ENCODE measurements around the gene ARHGAP22.

ARHGAP22 gene

DNA sequence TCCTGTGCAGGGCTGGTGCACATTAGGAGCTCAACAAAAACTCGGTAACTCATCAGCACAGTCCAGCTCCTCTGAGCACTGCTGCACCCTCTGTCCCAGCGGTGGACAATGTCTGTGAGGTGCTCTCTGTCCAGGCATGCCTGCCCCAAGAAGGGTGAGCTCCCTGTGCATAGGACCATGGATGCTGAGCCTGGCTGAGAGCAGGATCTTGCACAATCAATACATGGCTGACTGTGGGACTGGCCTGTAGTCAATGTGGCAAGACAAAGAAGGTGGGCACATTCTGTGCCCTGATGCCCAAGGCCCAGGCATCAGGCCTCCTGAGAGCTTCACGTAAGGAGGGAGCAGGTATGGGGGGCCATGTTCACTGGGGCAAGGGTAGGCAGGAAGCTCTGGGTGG lies 17.1 kb downstream of the ARHGAP22 start:
- no peak for DNase-seq (ENCODE audit: low read depth, low spot score)

DNA sequence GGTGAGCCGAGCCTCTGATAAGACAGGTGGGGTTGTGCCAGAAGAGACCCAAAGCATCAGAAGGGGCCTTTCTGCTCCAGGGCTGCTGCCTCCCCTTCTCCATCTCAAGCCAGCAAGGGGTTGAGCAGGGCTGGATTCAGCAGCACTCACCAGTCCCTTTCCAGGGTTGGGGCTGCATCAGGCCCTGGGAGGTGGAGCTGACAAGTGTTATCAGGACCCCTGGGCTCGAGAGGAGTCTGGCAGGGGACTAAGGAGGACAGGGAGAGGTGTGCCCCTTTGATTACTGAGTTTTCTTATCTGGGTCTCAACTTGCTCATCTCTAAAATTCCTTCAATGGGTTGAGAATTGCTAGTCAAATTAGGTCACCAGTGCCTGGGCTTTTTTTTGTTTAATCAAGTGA lies 17.8 kb downstream of the ARHGAP22 start:
- DNase-seq (ENCODE audit: low read depth, low spot score) = no peak

DNA sequence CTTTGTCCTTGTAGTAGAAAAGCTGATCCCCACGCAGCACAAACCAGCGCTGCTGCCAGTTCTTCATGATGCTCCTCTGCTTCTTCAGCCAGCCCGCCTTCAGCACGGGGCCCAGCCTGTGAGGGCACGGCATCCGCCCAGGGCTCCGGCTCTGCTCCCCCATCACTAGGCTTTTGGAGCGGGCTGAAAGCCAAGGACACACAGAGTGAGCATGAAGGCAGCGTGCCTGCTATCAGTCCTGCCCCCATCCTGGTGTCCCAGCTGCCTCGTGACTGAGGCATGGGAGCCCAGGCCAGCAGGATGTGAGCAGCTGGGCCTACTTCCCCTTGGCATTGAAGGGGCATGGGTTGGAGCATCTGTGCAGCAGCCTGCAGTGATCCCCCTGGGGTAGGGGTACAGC lies 21.9 kb downstream of the ARHGAP22 start:
- no peak for DNase-seq (ENCODE audit: low read depth, low spot score)

DNA sequence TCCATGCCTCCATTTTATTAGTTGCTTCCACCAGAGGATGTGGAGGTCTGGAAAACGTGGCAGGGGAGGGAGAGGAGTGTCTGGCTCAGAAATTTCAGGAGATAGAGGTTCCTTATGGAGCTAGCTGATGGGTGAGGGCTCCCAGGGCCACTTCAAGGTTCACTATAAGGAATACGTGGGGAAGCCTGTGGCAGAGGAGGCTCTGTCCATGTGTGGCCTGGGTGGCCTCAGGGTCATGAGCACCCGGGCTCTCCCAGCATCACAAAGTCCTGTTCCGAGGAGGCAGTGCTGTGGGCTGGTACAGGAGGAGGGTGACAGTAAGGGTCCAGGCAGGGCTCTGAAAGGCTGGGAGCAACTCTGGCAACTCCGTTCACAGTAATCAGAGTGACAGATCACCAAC lies 24.6 kb downstream of the ARHGAP22 start:
- no peak for DNase-seq (ENCODE audit: low read depth, low spot score)

DNA sequence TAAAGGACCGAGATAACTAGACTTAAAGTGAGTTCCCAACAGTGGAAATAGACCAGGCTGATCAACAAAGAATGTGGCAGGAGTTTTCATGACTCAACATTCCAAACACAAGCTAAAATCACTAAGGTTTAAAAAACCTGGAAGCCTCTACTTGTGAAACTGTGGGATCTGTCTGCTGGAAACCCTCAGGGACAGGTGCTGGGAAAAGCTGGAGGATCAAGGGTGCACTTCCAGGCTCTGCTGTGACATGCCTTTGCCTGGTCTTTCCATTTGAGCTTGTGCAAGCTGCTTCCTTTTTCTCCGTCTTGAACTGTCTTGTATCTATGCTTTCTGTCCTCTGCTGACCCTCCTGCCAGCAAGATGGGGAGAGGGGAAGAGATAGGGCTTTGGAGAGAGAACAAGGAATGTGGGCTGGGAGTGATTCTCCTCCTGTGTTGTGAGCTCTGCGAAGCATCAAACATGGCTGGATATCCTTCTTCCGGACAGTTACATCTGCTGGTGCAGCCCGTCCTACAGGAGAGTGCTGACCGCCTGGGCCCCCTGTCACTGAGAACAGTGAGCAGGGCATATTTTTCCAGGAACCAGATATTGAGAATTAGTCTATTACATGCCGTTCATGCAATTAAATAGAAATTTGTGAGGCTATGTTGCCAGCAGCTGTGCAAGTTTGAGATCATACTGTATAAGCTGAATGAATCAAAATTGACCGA lies 25.5 kb downstream of the ARHGAP22 start:
- DNase-seq (ENCODE audit: low read depth, low spot score) = no peak

DNA sequence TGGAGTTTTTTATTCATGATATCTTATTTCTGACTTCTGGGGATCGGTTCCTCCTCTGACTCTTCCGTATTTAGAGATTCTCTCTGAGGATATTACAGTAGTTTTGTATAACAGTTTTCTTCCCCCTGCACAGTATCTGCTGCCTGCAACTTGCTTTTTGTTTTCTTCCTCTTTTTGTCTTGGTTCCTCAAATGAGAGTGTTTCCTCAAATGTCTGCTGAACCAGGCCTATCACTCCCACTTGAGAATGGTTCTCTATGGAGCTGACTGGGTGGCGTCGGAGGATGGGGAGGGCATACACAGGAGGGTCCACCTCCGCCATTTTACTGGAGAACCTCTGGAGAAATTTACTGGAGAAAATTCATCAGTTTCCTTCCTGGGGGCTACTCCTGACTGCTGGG lies 27.7 kb downstream of the ARHGAP22 start:
- no peak for DNase-seq (ENCODE audit: low read depth, low spot score)

DNA sequence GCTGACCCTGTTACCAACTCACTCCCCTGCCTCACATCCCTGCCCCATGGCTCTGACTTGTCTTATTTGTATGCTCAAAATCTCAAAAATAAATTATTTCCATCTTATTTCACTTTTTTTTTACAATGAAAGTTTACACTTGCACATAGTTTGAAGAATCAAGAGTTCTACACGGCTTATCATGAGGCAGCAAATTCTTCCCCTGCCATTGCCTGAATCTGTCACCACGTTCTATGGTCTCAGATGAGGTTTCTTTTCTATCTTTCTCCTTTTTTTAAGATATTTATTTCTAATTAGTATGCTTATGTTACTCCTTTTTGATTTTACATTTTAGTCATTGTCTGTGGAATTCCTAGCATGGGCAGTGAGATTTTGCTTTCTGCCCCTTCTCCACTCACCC lies 28.4 kb downstream of the ARHGAP22 start:
- DNase-seq (ENCODE audit: low read depth, low spot score) = no peak

DNA sequence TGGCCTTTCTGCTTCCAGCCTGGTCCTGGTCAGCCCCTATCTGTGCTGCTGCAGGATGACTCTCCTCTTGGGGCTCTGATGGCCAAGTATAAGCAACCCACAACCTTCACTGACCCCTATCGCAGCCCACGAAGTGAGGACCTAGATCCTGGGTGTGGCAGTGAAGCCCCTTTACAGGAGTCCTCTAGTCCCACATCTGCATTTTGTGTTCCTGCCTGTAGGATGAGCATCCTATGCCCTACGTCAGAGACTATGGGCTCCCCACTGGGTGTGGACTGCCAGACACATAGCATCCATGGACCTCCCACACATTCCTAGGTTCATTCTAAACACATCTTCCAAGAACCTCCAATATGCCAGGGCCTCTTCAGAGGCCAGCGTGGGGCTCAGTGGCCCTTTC lies 29.0 kb downstream of the ARHGAP22 start:
- DNase-seq (ENCODE audit: low read depth, low spot score) = no peak

DNA sequence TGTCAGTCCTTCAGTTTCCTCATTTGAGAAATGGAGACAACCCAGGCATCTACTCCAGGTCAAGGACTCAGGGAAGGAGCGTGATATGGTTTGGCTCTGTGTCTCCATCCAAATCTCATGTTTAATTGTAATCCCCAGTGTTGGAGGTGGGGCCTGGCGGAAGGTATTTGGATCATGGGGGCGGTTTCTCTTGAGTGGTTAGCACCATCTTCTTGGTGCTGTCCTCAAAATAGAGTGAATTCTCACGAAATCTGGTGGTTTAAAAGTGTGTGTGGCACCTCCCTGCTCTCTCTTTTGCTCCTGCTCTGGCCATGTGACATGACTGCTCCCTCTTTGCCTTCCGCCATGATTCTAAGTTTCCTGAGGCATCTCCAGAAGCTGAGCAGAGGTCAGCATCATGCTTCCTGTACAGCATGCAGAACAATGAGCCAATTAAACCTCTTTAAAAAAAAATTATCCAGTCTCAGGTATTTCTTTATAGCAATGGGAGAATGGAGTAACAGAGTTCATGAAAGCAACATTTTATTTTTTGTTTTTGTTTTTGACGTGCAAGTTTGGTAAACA lies 30.0 kb downstream of the ARHGAP22 start:
- no peak for DNase-seq (ENCODE audit: low read depth, low spot score)

DNA sequence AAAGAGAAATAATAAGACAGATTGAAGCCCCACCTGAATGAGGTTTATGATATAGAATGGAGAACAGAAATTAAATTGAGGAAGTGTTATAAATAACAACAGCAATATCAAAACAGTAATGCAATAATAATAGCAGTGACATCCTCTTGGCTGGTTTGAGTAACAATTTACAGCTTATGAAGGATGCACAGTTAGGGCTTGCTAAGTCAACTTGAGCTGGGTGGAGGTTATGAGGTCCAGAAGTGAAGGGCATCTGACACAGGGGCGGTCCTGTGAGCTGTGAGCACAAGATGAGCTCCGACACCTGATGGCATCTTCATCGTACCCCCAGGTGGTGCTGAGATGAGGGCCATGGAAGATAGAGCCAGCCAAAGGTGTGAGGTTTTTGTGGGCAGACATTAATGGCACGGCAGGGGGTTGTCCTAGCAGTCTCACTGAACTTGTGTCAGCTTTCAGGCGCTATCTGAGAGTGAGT lies 30.5 kb downstream of the ARHGAP22 start:
- no peak for DNase-seq (ENCODE audit: low read depth, low spot score)

DNA sequence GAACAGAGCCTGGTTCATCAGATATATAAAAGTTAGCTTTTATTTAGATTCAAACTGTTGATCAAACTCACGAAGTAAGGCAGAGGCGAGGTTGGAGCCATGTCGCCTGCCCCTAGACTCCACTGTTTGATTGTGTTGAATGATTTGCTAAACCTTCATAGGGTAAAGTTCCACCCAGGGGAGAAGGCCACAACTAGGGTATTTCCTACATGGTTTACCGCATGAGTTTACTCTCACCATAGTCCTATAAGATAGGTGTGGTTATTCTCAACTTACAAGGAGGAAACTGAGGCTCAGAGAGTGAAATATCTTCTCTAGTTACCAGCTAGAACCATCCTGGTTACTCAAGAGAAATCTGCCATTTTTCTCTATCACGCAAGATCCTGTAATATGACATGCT lies 31.8 kb downstream of the ARHGAP22 start:
- no peak for DNase-seq (ENCODE audit: low read depth, low spot score)

DNA sequence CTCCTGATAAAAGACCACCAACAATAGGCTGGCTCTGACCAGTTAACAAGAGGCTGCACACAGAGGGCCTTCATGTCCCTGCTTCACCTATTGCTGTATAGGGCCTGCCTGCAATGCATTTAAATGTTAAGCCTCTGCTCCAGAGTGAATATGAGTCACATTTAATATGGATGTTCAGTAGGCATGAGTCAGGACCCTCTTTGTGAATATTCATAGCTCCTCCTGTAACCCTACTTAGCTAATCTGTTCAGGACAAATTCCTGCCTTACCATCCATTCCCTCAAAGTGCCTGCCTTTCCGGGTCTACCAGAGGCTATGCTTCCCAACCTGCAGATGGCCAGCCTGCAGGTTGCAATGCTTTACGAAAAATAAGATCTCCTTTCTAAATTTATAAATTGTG lies 32.5 kb downstream of the ARHGAP22 start:
- DNase-seq (ENCODE audit: low read depth, low spot score) = no peak

DNA sequence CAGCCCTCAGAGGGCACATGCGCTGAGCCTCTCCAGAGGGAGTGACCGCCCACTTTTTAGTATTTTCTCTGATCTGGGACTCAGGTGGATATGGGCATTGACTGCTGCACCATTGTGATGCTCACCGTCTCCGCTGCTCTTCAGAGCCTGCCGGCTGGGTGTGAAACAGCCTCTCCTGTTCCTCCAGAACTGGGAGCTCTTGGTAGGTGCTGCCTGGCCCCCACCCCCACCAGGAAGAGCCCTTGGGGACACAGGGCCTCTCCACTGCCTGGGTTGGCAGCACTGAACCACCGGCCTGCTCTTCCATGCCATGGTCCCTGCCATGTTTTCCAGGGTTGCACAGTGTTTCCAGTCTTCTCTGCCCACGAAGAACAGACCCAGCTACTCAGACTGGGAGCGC lies 36.3 kb downstream of the ARHGAP22 start:
- no peak for DNase-seq (ENCODE audit: low read depth, low spot score)

DNA sequence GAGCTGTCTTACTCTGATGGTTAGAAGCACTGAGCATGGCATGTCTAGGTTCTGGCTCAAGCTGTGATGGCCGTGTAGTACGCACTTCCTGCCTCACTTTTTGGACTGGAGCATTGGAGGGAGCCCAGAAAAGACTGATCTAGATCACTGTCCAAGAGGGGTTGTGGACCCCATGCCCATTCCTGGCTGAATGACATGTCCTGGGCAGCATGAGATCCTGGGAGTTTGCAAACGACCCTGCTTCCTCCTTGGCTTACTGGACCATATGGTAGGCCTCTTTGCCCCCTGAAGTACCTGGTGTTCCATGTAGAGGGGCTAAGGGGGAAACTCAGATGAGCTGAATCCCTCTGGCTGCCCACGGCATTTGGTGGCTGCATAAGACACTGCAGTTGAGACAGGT lies 36.7 kb downstream of the ARHGAP22 start:
- no peak for DNase-seq (ENCODE audit: low read depth, low spot score)

DNA sequence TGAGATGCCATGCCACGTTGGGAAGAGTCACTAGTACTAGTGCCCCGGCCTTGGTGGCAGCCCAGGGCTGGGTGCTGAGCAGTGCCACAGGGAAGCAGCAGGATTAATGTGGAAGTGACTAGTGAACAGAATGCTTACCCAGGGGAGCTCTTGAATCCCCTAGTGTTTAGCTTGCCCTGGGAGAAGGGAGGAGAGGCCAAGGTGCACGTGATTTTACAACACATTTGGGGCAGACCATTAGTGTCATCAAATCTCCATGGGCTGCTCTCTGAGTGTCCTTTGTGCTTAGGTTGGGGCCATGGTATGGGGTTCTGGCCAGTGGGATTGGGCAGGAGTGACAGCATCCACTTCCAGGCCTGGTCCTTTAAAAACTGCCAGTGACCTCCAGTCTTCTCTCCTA lies 37.5 kb downstream of the ARHGAP22 start:
- no peak for DNase-seq (ENCODE audit: low read depth, low spot score)

DNA sequence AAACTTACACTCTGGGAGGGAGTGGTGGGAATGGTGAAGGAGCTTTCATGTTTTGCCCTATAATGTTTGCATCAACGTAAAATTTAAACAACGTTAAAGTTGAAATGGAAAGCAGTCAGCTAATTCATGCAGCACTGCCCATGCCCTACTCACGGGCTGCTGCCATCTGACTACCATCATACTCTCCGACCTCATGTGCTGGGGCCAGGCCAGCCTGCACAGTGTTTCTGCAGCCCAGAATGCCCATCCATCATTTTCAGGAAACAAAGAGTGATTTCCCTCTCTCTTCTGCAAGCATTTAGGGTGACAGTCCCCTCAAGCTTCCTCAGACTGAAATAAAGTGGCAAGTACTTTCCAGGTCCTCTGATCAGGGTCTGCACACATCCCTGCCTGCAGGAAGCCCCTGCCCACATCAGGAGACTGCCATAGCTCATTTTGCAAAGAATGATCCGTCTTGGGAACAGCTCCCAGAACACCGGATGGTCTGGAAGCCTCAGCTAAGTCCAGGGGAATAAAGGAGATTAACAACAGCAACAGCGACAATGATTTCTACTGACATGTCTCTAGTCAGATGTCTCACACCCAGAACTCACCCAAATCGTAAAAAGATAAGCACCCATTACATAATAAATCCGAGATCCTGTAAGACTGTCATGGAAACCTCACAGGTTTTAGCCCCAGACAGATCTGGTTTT lies 40.3 kb downstream of the ARHGAP22 start:
- DNase-seq (ENCODE audit: low read depth, low spot score) = no peak

DNA sequence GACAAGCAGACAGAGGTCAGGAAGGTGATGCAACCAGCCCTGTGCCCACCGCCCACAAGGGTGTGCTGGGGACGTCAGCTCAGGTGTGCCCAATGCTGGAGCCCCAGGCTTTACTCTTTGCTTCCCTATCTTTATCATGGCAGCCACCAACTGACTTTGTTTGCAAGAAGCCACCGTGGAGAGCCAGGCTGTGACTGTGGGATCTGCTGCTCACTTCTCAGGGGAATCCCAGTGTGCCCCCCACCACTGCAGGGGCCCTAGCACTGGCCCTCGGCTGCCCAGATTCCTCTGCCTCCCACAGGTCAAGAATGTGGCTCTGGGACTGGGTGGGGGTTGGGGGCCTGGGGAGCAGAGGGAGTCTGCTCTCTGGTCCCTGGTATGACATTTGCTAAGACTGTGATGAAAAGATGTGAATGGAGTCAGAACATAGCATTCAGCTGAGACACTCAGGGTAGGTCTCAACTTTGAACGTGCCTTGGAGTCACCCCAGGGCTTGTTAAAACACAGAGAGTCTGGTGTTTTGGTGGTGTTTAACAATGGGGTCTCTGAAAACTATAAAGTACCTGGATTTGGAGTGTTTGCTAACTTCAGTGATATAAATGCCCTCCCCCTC lies 47.3 kb downstream of the ARHGAP22 start:
- DNase-seq (ENCODE audit: low read depth, low spot score) = no peak

DNA sequence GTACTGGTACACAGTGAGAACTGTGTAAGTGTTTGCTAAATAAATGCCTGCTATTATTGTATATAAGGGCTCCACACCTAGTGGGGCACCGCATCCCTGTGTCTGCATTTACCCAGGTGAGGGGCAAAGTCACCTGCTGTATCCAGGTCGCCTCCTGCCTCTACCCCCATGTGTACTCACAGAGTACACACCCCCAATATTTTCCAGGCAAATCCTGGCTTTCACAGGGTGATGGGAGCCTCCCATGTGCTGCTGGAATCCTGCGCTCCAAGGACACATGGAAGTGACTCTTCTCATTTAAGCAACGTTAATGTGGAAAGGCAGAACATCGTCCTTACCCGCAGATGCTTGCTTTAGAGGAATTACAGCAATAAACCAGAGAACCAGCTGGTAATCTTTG lies 48.2 kb downstream of the ARHGAP22 start:
- no peak for DNase-seq (ENCODE audit: low read depth, low spot score)

DNA sequence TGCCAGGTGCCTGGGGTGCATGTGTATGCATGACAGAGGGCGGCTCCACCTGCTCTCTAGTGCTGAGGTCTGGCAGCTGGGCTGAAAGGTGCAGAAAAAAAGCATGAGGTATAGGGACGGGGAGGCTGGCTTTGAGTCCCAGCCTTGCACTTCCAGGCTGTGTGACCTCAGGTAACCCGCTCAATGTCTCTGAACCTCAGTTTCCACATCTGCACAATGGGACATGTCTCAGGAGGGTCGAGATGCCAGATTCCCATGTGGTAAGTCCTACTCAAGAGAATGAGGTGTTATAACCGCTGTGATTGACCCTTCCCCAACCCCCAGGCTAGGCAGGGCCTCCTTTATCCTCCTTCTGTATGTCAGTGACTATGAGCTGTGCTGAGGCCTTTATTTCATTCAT lies 48.8 kb downstream of the ARHGAP22 start:
- no peak for DNase-seq (ENCODE audit: low read depth, low spot score)

DNA sequence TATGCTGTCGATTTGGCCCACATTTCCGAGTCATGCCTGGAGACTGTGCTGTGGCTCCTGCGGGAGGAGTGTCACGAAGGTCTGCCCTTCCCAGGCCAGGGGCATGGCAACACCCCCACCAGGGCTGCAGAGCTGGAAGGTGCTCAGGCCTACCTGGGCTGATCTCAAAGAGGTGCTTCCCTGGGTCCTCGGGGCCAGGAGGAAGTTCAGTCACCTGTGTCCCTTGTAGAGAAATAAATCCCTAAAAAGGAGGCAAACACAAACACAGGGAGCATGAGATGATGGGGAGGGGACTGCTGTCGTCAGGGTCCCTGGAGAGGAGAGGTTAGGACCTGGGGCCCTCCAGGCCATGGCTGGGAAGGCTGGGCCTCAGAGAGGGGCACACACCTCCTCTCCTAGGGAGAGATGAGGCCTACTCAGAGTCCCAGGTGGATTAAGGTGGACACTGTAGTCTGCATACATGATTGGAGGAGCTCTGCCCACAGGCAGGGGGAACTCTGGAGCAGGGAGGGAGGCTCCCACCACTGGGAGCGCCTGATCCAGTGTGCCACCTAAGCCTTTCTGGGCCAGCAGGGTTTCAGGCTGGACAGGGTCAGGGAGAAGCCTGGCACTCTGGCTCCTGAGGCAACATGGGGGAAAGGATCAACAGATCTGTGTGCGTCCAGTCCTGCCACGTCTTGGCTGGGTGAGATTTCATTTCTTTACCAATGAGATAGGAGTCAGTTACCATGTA lies 49.4 kb downstream of the ARHGAP22 start:
- DNase-seq (ENCODE audit: low read depth, low spot score) = no peak

DNA sequence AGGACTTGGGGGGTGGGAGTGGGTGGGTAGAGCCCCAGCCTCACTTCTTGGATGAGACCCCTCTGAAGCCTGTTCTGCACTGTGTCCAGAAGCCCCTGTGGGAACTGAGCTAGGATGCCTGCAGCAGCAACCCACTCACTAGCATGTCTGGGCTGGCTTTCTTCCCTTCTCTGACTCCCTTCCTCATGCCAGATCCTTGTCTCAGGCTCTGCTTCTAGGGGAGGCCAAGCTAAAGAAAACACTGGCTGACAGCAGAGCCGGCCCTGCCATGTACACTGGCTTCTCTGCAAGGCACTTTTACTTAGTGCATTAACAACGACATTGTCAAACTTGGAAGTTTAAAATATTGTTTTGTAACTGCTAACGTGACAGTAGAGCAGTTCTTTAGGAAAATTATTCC lies 50.2 kb downstream of the ARHGAP22 start:
- DNase-seq (ENCODE audit: low read depth, low spot score) = no peak

DNA sequence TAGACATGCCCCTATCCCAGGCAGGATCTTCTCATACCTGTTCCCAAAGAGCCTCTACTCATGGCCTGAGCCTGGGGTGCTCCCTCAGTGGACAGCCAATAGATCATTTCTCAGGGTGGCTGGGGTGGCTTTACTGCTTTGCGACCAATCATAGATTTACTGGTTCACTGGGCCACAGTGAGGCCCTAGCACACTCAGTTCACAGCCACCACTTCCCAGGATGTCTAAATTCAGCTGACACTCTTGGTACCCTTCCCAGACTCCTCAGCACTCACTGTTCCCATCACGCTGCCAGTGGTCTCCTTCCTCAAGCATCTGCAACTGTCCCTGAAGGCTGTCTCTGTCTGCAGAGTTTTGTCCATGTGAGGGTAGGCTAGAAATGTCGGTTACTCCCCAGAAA lies 50.6 kb downstream of the ARHGAP22 start:
- DNase-seq (ENCODE audit: low read depth, low spot score) = no peak
